ENCODE data around the gene GCNA.

The GCNA gene

GRCh38 chrX:71616672-71617529 lies 38.7 kb downstream of the GCNA start:
- DNase-seq: peak; percentile 66

GRCh38 chrX:71617742-71618141 lies 39.5 kb downstream of the GCNA start:
- DNase-seq: no peak

GRCh38 chrX:71618303-71618721 lies 40.1 kb downstream of the GCNA start, which contains the start of gene CXCR3:
Gene CXCR3 (minus strand): TSS chrX:71618511. CDS start chrX:71618449, 62 bp downstream.
- no peak for DNase-seq

- DNase-seq: no peak
These were observed 40.5 kb downstream of the GCNA start for GRCh38 chrX:71618787-71619186.

GRCh38 chrX:71619193-71619592 lies 41.0 kb downstream of the GCNA start:
- no peak for DNase-seq

- DNase-seq: no peak
These were observed 41.7 kb downstream of the GCNA start for GRCh38 chrX:71619986-71620385.

GRCh38 chrX:71621603-71622002 lies 43.4 kb downstream of the GCNA start:
- peak; percentile 21 for DNase-seq

GRCh38 chrX:71622032-71622575 lies 43.9 kb downstream of the GCNA start:
- DNase-seq: no peak

- DNase-seq: peak; percentile 92
These were observed 44.6 kb downstream of the GCNA start for GRCh38 chrX:71622576-71623450.

GRCh38 chrX:71623714-71624113 lies 45.5 kb downstream of the GCNA start:
- DNase-seq: no peak

GRCh38 chrX:71625471-71625870 lies 47.2 kb downstream of the GCNA start:
- no peak for DNase-seq

- no peak for DNase-seq
These were observed 48.3 kb downstream of the GCNA start for GRCh38 chrX:71626576-71626975.

- no peak for DNase-seq
These were observed 49.6 kb downstream of the GCNA start for GRCh38 chrX:71627588-71628404.

GRCh38 chrX:71629467-71629866 lies 51.2 kb downstream of the GCNA start:
- no peak for DNase-seq

- peak; percentile 47 for DNase-seq
These were observed 54.9 kb downstream of the GCNA start for GRCh38 chrX:71632923-71633657.

- DNase-seq: no peak
These were observed 56.1 kb downstream of the GCNA start for GRCh38 chrX:71634366-71634765.

GRCh38 chrX:71636438-71637252 lies 58.4 kb downstream of the GCNA start:
- peak; percentile 86 for DNase-seq

GRCh38 chrX:71637253-71637618 lies 59.0 kb downstream of the GCNA start:
- DNase-seq: peak; percentile 78

- DNase-seq: peak; percentile 46
These were observed 59.6 kb downstream of the GCNA start for GRCh38 chrX:71637848-71638247.

- DNase-seq: no peak
These were observed 60.2 kb downstream of the GCNA start for GRCh38 chrX:71638409-71638808.

- DNase-seq: no peak
These were observed 61.8 kb downstream of the GCNA start for GRCh38 chrX:71640002-71640401.

All from DMS53 (cell line).